GM21515 (cell line): Measurements from ENCODE around the gene DHRS7B.

Experiments used
- ATAC-seq: cut with Tn5 transposase; IDR thresholded peaks from one replicate; pipeline ENCODE4 v1.9.1; 2021; ENCODE audit not compliant: unreplicated experiment

The DHRS7B gene

DNA sequence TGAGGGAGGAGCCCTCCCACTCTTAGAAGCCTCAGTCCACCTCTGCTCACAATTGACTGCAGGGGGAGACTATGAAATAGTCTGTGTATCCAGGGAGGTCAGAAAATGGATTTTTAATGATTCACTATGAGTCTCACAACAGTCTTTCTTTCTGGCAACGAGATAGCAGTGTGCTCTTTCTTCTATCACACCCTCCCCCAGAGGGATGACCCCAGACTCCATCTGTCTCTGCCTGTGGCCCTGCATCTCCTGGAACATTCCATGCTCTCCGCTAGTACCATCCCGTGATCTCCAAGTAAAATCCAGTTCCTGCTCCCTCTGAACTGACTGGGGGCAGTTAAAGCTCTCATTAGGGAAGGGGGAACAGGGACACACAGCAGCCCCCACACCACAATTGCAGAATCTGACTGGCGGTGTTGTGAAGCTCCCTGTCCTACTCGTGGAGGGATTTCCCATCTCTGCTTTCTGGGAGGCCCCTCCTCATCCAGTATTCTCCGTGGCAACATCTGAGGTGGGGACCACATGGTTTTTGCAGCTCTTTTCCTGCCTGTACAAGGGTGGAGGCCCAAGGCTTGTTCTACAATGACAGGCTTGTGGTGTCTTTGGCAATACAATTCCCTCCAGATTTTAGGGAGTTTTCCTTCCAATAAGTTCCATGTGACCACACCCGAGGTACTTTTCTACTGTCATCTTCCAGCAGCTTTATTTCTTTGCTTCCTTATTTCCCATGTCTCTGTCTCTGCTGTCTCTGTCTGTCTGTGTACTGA is 107.0 kb downstream of the DHRS7B start:
- ATAC-seq, result no peak

DNA sequence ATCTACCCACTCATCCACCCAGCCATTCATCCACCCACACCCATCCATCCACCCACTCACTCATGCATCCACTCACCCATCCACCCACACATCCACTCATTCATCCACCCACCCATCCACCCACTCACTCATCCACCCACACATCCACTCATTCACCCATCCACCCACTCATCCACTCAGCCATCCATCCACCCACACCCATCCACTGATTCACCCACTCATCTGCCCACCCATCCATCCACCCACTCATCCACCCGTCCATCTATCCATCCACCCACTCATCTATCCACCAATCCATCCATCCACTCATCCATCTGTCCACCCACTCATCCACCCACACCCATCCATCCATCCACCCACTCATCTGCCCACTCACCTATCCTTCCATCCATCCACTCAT is 109.2 kb downstream of the DHRS7B start:
- ATAC-seq, result no peak

DNA sequence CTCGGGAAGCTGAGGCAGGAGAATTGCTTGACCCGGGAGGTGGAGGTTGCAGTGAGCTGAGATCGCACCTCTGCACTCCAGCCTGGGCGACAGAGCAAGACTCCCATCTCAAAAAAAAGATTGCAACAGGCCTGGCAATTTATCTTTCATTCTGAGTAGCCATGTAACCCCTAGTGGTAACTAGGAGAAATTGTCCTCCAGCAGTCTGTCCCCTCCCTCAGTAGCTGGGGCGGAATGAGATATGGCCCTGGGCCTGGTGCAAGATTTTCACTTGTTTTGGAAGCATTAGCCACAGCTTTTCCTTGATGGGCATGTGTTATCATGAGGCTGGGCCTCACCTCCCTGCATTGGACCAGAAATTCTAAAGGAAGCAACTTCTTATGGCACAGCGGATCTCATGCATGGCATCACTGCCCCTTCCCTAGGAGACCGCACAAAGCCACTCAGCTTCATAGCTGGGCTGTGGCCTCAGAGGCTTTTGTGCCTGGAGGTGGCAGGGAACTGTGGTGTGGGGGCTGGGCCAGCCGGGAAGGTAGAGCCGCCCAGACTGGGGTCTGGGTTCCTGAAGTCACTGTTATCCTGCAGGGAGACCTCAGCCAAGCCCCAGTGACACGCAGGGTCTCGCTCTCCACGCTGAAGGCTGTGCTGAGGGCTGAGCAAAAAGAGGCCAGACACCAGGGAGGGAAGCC is 113.1 kb downstream of the DHRS7B start:
- ATAC-seq, result no peak

DNA sequence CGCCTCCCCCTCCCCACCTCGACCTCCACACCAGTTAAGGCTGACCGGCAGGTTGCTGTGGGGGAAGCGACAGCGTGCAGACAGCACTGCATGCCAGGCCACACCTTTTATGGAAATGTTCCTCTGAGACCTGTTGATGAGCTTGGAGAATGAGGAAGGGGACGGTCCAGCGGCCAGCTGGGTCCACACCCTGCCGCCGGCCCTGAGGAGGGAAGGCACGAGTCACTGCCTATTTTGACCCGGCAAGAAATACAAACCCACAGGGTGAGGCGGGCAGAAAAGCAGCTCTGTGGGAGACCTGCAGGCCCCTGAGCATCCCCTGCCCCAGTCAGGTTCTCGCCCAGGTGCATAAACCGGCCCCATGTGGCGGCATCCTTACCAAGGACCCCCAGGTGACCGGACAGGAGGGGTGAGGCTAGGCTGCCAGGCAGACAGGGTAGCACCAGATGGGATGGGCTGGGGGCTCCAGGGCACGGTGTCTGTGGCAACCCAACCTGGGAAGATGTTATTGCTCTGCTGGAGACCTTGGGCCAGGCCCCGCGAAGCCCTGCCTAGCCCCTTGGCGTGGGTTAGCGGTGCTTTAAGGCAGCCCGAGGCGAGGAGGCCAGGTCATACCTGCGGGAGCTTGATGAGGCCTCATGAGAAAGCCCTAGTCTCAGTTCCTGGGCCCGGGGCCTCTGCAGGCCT is 113.7 kb downstream of the DHRS7B start:
- ATAC-seq, result no peak
